ENCODE results near the gene ATF7IP.
"Not testable (repeated sequence)": the region's sequence is repeated elsewhere in the genome, so short reads cannot be mapped to it uniquely, and the experiment has no call there.

Gene ATF7IP

DNA sequence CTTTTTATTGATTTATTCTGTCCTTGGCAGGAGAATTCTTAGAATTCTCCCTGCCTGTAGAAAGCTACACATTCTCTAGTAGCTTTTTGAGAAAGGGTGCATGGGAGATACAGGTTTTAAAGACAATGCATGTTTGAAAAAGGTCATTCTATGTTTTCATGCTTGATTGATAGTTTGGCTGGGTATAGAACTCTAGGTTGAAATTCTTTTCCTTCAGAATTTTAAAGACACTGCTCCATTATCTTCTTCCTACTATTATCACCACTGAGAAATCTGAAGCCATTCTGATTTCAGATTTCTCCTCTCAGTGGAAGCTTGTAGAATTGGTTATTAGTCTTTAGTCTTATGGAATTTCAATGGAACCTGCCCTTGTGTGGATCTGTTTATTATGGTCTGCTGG is 14.0 kb downstream of the ATF7IP start:
- no peak for DNase-seq (ENCODE audit: low read depth)

GRCh38 chr12:14384783-14385638 is 19.5 kb downstream of the ATF7IP start:
- peak; percentile 97 for DNase-seq (ENCODE audit: low read depth)

DNA sequence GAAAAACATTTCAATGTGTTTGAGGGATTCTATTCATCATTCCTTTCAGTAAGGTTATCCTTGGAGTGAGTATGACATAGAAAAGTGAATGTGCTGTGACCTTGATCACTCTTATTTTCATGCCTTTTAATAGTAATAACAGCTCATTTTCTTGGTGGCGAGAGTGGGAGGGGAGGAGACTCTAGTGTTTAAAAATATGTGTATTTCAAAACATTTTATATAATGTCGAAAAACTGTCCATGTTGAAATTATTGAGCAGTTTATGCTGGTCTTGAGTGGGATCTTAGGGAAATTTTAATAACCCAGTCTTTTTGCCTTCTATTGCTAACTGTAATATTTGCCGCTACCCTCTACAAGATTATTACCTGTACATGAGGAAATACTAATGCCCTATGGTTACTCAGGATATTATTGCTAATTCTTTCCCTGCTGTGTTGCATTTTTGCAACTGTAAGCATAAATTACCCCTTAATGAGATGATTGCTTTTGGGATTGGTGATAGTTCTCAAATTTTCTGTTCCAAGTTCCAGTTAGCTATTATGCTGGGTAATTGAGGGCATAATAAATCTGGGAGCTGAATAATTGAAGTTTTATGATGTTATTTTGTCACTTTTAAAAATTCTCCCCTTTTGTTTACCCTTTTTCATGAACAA is 21.9 kb downstream of the ATF7IP start:
- no peak for DNase-seq (ENCODE audit: low read depth)

GRCh38 chr12:14390449-14390848 is 25.0 kb downstream of the ATF7IP start:
- no peak for DNase-seq (ENCODE audit: low read depth)

GRCh38 chr12:14390870-14391530 is 25.5 kb downstream of the ATF7IP start:
- DNase-seq (ENCODE audit: low read depth): no peak

- DNase-seq (ENCODE audit: low read depth): no peak
Observed at GRCh38 chr12:14393751-14394150, 28.3 kb downstream of the ATF7IP start.

GRCh38 chr12:14394317-14395073 is 29.0 kb downstream of the ATF7IP start:
- DNase-seq (ENCODE audit: low read depth): peak; percentile 86

- DNase-seq (ENCODE audit: low read depth): no peak
Observed at GRCh38 chr12:14395074-14395778, 29.7 kb downstream of the ATF7IP start.

DNA sequence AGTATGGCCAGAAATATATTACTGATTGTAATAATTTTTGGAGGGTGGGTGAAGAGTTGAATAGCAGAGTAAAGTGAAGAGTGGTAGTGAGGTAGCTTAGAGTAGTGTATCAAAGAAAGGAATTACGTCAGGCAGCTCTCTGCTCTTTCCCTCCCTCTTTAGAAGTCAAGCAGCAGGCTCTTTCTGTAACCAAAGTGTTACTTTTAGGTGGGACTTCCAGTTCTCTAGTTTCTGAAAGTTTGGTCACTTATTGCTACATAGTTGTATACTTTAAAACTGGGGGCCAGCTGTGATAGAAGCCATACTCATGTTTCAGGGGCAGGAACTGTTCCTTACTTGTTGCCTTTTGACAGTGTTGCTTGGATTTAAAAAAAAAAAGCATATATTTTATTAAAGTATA is 30.6 kb downstream of the ATF7IP start:
- no peak for DNase-seq (ENCODE audit: low read depth)

DNA sequence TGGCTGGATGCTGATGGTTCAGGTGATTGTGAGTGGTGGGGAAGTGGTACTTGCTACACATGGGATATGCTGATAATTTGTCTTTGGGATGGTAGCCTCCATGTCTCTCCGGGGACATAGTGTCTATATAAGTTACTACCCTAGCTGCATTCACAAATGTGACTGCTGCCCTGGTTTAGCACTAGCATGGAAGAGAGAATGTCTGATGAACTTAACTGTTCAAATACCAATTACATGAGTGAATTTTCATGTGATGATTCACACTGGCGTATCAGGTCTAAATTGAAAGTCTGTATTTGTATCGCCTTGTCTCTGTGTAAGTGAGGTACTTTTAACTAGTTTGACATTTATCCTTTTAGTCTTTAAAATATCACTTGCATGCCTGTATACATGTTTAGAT is 34.4 kb downstream of the ATF7IP start:
- DNase-seq (ENCODE audit: low read depth): peak; percentile 67

GRCh38 chr12:14400599-14400998 is 35.1 kb downstream of the ATF7IP start:
- DNase-seq (ENCODE audit: low read depth): no peak

GRCh38 chr12:14401267-14401666 is 35.8 kb downstream of the ATF7IP start:
- DNase-seq (ENCODE audit: low read depth): not testable (repeated sequence)

GRCh38 chr12:14402697-14403096 is 37.2 kb downstream of the ATF7IP start:
- DNase-seq (ENCODE audit: low read depth): no peak

- no peak for DNase-seq (ENCODE audit: low read depth)
Observed at GRCh38 chr12:14403293-14403692, 37.8 kb downstream of the ATF7IP start.

DNA sequence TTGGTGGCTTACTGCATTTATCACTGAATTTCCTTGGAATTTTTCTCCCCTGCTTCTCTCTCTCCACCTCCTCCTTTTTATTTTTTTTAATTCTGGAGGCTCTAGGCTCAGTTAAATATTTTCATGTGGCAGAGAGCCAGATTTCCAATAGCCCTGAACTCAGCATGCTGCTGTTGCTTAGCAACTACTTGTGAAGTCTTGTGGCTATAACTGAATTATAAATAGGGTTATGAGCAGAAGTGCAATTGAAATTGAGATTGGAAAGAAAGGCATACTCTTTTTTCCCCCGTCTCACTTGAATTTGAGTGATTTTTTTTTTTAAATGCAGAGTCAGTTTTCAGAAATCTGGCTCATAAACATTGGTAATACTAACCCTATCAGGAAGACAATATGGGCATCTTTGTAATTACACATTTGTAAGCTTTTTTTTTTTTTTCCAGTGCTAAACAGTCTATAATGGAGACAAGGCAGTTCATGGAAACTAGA is 38.3 kb downstream of the ATF7IP start:
- DNase-seq (ENCODE audit: low read depth): peak; percentile 75

DNA sequence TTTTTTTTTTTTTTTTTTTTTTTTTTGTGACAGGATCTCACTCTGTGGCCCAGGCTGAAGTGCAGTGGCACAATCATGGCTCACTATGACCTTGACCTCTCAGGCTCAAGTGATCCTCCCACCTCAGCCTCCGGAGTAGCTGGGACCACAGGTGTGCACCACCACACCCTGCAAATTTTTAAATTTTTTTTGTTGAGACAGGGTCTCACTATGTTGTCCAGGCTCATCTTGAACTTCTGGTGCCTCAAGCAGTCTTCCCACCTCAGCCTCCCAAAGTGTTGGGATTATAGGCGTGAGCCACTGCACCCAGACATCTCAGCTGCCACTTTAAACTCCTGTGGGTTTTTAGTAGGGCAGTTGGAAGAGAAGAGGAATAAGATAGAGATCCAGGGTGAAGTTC is 39.9 kb downstream of the ATF7IP start:
- not testable (repeated sequence) for DNase-seq (ENCODE audit: low read depth)

DNA sequence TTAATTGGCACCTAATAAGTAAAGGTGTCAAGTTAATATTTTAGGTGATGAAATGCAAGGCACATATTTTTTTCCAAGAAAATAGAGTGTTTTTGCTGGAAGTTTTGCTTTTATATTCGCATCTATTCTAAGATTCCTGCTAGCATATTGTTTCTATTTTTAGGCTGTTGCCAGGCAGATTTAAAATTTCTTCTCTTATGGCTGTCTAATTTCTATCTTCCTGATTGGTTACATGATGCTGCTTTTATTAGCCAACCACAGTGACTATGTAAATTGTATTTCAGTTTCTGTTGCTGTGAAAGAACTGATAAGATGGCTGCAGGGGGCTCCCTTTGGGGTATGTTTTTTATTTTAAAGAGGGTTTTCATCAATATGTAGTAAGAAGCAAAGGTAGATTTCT is 42.7 kb downstream of the ATF7IP start:
- peak; percentile 65 for DNase-seq (ENCODE audit: low read depth)

GRCh38 chr12:14410177-14410576 is 44.7 kb downstream of the ATF7IP start:
- DNase-seq (ENCODE audit: low read depth): peak; percentile 83

- DNase-seq (ENCODE audit: low read depth): peak; percentile 52
Observed at GRCh38 chr12:14410841-14411569, 45.5 kb downstream of the ATF7IP start.

- DNase-seq (ENCODE audit: low read depth): peak; percentile 92
Observed at GRCh38 chr12:14416658-14417057, 51.2 kb downstream of the ATF7IP start.

GRCh38 chr12:14417715-14418114 is 52.2 kb downstream of the ATF7IP start:
- peak; percentile 94 for DNase-seq (ENCODE audit: low read depth)
